Measurements from ENCODE around the gene BBS7.

The BBS7 gene

GRCh38 chr4:121796283-121796682 is 74.0 kb downstream of the BBS7 start:
- H3K4me3 ChIP-seq (ENCODE audit: low read depth, low read length) = no peak overlapping the region
- TF ChIP-seq, protein P1, sequence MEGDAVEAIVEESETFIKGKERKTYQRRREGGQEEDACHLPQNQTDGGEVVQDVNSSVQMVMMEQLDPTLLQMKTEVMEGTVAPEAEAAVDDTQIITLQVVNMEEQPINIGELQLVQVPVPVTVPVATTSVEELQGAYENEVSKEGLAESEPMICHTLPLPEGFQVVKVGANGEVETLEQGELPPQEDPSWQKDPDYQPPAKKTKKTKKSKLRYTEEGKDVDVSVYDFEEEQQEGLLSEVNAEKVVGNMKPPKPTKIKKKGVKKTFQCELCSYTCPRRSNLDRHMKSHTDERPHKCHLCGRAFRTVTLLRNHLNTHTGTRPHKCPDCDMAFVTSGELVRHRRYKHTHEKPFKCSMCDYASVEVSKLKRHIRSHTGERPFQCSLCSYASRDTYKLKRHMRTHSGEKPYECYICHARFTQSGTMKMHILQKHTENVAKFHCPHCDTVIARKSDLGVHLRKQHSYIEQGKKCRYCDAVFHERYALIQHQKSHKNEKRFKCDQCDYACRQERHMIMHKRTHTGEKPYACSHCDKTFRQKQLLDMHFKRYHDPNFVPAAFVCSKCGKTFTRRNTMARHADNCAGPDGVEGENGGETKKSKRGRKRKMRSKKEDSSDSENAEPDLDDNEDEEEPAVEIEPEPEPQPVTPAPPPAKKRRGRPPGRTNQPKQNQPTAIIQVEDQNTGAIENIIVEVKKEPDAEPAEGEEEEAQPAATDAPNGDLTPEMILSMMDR (IDR thresholded peaks at IDR 0.05; ENCODE audit: insufficient read depth, low read depth, low read length, missing control alignments) = no peak

DNA sequence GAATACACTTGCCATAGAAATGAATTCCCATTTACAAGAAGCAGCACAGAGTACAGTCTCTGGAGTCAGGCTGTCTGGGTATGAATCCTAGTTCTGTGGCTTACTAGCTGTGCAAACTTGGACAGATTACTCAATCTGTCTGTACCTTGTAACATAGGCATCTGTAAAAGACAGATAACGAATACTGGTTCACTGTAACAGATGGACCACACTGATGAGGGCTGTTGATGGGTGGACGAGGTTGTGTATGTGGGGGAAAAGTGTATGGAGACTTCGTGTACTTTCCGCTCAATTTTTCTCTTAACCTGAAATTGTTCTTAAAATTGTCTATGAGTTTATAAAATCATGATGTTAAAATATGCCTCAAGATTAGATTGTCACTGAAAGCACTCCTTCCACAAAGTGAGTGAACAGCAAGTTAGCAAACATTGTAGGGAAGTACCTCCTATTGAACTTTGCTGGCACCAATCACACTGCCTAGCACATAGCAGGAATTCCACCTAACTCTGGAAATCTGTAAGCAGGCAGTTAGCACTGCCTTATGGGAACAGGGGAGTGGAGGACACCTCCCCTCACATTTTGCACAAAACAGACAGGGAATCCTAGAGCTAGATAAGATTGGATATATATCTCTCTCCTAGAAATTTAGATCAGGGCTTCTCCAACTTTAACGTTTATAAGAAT is 75.6 kb downstream of the BBS7 start:
- no peak for DNase-seq (ENCODE audit: low read depth)
- TF ChIP-seq, protein P1 (IDR thresholded peaks at IDR 0.05; ENCODE audit: insufficient read depth, low read depth, low read length, missing control alignments) = no peak
- no peak overlapping the region for H3K4me3 ChIP-seq (ENCODE audit: low read depth, low read length)

More at GRCh38 chr4:121796283-121796682, 74.0 kb downstream of the BBS7 start:
- DNase-seq (ENCODE audit: low read depth) = no peak

GRCh38 chr4:121792966-121793365 is 77.3 kb downstream of the BBS7 start:
- TF ChIP-seq, protein P1 (IDR thresholded peaks at IDR 0.05; ENCODE audit: insufficient read depth, low read depth, low read length, missing control alignments) = no peak
- no peak overlapping the region for H3K4me3 ChIP-seq (ENCODE audit: low read depth, low read length)
- no peak for DNase-seq (ENCODE audit: low read depth)

GRCh38 chr4:121791481-121791880 is 78.8 kb downstream of the BBS7 start:
- no peak overlapping the region for H3K4me3 ChIP-seq (ENCODE audit: low read depth, low read length)
- no peak for DNase-seq (ENCODE audit: low read depth)
- TF ChIP-seq, protein P1 (IDR thresholded peaks at IDR 0.05; ENCODE audit: insufficient read depth, low read depth, low read length, missing control alignments) = no peak

- TF ChIP-seq, protein P1 (IDR thresholded peaks at IDR 0.05; ENCODE audit: insufficient read depth, low read depth, low read length, missing control alignments) = no peak
Observed at GRCh38 chr4:121790976-121791375, 79.3 kb downstream of the BBS7 start.

GRCh38 chr4:121789960-121790829 is 80.1 kb downstream of the BBS7 start:
- no peak for DNase-seq (ENCODE audit: low read depth)
- TF ChIP-seq, protein P1 (IDR thresholded peaks at IDR 0.05; ENCODE audit: insufficient read depth, low read depth, low read length, missing control alignments) = no peak
- no peak overlapping the region for H3K4me3 ChIP-seq (ENCODE audit: low read depth, low read length)

More at GRCh38 chr4:121790976-121791375, 79.3 kb downstream of the BBS7 start:
- no peak overlapping the region for H3K4me3 ChIP-seq (ENCODE audit: low read depth, low read length)
- DNase-seq (ENCODE audit: low read depth) = no peak
